Activated T-helper 1 cell treated with Interleukin-2 at 50 U/mL for 16 hours (primary cell): ENCODE data around the gene ADIPOQ.
"Not testable (repeated sequence)": the region's sequence is repeated elsewhere in the genome, so short reads cannot be mapped to it uniquely, and the experiment has no call there.

Source experiments
- DNase-seq: peaks from one replicate; pipeline ENCODE4 v3.0.0-alpha.2; 2020; ENCODE audit warnings: low read depth

The ADIPOQ gene

DNA sequence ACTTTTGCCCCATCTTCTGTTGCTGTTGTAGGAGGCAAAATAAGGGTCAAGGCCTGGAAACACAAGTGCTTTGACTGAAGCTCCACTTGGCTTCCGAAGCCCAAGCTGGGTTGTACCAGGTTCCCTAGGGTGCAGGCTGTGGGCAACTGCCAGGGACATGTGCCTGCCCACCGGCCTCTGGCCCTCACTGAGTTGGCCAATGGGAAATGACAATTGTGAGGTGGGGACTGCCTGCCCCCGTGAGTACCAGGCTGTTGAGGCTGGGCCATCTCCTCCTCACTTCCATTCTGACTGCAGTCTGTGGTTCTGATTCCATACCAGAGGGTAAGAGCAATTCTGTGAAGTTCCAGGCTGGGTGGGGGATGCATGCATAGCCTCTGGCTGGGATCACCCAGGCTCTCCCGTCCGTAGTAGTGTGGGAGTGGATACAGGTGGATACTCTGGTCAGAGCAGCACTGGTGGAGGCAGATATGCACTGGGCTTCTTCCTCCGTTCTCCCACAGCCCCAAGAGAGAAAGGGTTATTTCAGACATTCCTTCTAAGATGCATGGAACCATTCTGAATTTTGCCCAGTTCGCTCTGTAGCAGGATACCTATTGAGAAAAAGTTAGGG is at the start of gene ADIPOQ:
Gene ADIPOQ, plus strand, starts transcription at position 285 of the 613 bp plus-strand sequence. CDS start 10,349 bp downstream, outside the sequence.
- DNase-seq: no peak

DNA sequence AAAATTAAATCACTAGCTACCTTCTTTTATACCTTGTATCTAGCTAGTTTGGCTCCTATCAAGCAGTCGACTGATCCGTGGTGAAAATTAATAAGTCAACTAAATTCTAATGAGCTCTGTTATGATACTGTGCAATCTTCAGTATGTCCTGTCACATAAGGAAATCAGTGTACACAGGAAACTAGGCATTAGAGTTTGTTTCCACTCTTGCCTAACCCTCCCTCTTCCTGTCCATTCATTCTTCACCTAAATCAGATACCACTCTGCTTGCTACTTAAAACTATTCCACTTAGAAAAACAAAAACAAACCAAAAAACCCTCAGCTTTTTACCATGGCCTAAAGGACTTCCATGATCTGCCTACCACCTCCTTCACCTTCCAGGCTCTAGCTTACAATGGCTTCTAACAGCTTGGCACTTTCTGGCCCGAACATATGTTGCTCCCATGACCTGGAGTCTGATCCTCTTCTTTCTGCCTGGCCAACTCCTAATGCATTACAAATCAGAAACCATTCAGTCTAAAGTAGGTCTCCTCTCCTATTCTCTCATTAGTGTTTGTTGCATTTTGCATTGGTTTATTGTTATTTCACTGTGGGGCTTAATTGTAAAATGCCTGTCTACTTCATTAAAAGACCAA is 44.2 kb upstream of the ADIPOQ start:
- no peak for DNase-seq

DNA sequence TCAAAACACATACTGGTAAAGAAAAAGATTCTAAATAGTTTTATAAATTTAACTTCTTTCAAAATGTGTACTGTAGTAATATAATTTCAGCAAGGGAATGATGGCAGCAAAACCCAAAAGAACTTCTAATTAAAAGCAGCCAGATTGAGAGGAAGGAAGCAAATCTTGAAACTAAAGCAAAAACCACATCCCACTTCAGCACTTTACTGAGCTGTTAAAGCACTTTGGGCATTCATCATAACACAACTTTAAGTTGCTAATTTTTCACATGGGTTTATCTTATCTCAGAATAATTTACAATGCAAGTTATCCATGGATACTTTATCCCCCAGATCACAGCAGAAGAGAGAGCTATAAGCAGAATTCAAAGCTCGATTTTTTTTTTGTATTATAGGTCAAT is 42.2 kb upstream of the ADIPOQ start:
- DNase-seq: no peak

DNA sequence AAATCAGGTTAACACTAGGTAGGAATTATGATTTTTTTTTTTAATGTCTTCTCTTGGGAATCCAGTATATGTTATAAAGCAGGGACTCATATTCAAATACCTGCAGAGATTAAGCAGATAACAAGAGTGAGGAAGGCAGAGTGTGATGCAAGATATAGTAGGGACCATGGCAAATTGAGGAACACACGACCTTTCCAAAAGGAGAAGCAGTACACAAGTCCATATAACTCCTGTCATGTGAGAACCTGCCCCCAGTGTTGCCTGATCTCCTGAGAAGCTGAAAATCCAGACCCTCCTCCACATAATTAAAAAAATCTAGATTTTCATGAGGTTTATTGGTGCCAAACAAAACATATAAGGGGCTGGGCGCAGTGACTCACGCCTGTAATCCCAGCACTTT is 39.8 kb upstream of the ADIPOQ start:
- no peak for DNase-seq

DNA sequence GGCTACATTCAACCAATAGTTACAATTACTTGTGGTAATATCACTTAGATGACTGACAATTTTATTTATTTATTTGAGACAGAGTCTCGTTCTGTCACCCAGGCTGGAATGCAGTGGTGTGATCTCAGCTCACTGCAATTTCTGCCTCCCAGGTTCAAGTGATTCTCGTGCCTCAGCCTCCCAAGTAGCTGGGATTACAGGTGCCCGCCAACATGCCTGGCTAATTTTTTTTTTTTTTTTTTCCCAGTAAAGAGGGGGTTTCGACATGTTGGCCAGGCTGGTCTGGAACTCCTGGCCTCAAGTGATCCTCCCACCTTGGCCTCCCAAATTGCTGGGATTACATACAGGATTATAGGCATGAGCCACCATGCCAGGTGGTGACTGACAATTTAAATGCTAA is 39.1 kb upstream of the ADIPOQ start:
- not testable (repeated sequence) for DNase-seq

DNA sequence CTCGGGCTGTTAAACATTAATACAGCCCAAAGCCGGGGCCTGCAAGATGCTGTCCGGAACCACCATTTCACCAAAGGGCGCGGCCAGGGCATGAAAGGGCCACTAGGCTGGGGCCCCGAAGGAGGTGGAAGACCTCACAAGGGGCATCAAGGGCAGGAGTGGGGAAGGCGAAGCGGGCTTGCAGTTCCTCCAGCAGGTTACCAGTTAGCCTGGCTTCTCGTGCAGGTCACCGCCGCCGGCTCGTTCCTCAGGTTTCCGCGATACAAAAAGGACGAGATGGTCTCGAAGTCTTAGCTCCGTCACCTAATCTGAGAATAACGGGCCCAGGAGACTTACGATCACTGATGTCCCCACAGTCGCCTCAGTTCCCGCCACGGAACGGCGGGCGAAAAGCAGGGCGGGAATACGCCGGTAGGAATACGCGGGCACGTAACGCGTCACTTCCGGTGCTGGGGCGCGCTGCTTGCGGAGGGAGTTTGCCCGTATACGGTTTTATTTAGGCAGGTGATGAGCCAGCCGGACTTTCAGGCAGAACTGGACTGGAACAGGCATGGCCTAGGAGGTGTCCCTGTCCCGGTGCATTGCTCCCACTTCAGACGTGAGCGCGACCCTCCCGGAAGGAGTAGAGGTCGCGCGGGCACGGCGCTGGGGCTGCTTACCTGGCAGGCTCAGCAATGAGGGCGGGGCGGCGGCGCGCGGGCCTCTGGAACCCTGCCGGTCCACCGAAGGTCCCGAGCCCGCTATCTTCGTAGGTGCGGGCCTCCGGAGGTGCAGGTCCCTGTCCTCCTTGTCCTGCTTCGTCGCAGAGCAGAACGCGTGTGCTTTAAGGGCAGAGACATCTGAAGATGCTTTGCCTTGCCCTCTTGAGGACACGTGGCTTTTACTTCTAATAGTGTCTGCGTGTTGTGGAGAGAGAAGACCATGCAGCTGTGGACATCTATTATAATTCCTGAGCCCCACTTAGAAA is 36.1 kb upstream of the ADIPOQ start, which contains the start of gene RFC4:
Gene RFC4, minus strand, starts transcription at position 394 of the 967 bp plus-strand sequence. CDS start 1,769 bp downstream, outside the sequence.
- DNase-seq: peak; percentile 77

DNA sequence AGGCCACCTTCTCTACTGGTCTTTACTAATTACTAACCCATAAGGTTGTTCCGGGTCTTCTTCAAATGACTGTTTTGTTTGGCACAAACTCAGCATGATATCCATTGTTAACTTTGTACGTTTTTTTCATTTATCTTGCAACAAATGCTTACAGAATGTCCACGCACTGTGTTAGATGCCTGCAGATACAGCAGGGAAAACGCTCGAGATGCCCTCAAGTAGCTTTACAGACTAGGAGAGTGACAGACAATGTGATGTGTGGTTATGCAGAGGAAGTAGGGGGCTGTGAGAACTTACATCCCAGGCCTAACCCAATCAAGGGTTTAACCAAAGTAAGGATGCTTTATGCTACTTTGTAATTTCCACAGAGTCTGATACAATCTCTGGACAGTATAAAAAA is 35.3 kb upstream of the ADIPOQ start:
- DNase-seq: no peak

DNA sequence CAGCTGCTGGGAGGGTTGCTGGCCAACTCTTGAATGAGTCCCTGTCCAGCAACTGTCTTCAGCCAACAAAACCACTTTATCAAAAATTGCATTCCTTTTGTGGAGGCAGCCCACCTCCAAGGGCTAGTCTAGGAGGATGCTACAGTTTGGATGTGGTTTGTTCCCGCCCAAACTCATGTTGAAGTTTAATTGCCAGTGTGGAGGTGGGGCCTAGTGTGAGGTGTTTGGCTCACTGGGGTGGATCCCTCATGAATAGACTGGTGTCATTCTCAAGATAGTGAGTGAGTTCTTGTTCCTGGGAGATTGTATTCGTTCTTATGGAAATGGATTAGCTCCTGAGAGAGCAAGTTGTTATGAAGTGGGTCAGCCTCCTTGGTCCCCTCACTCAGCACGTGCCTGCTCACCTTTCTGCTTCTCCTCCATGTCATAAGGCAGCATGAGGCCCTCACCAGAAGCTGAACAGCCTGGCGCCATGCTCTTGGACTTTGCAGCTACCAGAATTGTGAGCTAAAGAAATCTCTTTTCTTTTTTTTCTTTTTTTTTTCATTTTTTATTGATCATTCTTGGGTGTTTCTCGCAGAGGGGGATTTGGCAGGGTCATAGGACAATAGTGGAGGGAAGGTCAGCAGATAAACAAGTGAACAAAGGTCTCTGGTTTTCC is 32.0 kb upstream of the ADIPOQ start:
- DNase-seq: no peak

DNA sequence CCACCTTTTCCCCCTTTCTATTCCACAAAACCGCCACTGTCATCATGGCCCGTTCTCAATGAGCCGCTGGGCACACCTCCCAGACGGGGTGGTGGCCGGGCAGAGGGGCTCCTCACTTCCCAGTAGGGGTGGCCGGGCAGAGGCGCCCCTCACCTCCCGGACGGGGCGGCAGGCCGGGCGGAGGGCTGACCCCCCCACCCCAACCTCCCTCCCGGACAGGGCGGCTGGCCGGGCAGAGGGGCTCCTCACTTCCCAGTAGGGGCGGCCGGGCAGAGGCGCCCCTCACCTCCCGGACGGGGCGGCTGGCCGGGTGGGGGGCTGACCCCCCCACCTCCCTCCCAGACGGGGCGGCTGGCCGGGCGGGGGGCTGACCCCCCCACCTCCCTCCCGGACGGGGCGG is 31.2 kb upstream of the ADIPOQ start:
- DNase-seq: not testable (repeated sequence)

DNA sequence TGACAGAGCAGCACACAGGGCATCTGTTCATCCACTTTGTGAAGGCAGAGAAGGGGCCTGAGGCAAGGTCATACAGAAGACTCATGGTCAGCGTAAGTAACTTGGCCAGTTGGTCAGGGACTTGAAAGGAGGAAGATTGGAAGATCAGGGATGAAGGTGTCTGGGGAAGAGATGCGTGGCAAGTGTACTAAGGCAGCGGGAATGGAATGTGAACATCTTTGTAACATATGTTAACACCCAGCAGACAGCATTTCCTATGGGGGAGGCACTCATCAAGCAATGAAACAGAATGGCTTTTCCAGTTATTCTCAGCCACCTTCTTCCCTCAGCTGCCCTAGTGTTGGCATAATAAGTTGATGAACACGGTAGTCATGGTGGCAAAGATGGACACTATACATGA is 28.4 kb upstream of the ADIPOQ start:
- DNase-seq: no peak

DNA sequence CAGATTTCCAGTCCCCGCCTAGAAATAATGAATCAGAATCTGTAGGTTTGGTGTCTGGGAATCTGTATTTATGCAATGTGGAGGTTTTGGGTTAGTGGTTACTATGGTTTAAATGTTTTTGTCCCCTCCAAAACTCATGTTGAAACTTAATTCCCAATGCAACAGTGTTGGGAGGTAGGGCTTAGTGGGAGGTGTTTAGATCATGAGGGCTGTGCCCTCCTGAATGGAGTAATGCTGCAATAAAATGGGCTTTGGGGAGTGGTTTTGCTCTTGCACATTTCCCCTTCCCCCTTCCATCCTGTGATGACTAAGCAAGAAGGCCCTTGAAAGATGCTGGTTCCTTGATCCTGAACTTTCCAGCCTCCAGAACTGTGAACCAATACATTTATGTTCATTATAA is 27.1 kb upstream of the ADIPOQ start:
- no peak for DNase-seq

DNA sequence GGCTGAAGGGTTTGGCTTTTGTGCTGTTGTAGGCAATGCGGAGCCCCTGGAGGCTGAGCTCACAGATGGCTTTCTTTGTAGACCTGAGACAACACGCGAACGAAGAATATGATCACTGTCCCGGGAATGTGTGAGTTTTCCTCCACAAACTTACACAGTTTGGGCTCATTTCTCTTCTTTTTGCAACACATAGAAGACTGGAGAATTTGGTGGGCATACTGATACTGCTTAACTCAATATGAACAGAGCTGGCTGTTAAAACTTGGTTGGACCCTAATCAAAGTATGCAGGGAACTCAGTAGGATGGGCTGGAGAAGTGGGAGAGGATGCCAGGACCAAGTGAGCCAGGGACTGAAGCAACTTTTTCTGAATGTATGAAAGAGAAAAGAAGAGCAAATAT is 24.0 kb upstream of the ADIPOQ start:
- DNase-seq: no peak

DNA sequence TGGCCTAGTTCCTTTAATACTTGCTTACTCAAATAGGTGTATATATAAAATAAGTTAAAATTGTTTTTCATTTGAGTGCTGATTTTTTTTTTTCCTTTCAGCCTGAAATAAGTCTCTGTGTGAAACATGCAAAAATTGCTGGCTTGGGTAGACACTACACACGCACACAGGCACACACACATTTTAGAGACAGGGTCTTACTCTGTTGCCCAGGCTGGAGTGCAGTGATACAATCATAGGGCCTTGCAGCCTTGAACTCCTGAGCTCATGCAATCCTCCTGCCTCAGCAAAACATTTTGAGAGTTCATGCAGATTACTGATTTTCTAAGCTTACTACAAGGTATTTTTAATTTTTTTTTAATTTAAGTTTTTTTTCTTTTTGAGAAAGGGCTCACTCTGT is 23.6 kb upstream of the ADIPOQ start:
- no peak for DNase-seq

DNA sequence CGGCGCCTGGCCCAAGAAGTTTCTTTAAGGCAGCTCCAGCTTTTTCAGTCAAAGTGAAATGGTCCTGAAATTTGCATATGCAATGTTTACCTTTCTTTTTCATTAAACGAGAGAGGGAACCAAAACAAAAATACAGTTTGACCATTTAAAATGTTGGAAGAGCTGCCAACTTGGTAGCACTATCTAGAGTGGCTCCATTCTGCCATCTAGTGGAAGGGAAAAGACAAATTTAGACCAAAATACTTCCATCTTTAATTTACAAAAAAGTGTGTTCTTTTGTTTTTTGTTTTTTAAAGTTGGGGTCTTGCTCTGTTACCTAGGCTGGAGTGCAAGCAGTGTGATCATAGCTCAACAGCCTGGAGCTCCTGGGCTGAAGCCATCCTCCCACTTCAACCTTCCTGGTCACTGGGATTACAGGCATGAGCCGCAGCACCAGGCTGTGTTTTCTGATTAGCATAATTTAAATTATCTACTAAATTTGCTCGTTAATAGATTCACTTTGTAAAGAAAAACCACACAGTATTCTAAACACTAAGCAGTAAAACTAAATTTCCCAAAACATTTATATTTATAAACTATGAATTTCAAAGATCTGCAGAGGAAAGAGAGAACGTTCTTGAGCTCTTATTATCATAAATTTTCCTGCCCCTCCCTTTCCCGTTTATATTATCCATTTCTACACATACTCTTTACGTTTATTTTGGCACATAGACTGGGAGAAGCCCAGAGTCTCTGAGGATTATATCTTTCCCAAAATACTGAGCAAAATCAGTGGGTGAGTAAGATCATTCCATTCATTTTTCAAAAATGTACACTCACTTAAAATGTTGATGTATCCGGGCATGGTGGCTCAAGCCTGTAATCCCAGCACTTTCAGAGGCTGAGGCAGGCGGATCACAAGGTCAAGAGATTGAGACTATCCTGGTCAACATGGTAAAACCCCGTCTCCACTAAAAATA is 20.8 kb upstream of the ADIPOQ start:
- no peak for DNase-seq

DNA sequence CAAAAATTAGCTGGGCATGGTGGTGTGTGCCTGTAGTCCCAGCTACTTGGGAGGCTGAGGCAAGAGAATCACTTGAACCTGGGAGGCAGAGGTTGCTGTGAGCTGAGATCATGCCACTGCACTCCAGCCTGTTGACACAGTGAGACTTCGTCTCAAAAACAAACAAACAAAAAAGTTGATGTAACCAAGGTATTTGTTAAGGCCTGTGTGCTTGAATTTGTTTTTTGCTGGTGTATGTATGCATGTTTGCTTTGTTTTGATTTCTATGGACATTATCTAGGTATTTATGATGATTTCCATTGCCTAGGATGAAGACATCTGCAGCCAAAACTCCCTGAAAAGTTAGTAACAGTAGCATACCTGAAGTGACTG is 20.1 kb upstream of the ADIPOQ start:
- not testable (repeated sequence) for DNase-seq

DNA sequence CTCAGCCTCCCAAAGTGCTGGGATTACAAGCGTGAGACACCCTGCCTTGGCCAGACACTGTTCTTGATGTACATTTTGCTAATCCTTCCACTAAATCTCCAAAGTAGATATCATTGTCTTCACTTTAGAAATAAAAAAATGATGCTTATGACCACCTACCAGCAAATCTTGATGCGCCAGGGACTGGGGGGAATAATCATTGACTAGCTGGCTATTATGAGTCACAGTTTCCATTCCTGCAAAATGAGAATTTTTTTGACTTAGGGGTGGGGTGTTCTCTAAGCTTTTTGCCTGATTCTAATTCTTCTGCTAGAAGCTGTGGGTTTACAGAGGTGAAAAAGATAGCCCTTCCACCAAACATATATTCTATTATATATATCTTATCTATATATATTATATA is 19.1 kb upstream of the ADIPOQ start:
- no peak for DNase-seq

DNA sequence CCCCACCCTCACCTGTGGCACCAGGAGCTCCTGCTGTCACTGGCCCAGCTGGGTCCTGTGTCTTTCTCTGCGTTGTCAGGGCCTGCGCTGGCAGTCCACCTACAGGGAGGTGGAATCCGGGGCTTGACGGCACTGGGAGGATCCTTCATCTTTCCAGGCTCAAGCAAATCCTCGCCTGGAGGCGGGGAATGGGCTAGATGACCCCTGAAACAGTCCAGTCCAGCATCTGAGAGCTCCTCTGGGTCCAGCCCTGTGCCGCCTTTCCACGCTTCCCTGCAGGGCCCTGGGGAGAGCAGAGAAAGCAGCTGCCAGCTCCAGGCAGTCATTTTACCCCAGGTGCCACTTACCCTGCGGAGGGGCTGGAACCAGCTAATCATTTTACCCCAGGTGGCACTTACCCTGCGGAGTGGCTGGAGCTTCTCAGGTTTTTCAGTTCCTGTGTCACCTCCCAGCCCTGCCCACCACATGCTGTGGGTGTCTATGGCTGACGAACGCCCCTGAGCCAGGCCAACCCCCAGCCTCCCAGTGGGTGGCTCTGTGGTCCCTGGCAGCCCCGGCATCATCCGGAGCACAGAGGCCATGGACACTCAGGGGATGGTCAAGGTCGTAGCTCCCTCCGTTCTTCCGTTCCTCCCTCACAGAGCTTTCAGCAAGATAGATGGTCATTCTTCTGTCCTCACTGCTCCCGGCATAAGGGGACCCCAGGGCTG is 17.9 kb upstream of the ADIPOQ start:
- no peak for DNase-seq

DNA sequence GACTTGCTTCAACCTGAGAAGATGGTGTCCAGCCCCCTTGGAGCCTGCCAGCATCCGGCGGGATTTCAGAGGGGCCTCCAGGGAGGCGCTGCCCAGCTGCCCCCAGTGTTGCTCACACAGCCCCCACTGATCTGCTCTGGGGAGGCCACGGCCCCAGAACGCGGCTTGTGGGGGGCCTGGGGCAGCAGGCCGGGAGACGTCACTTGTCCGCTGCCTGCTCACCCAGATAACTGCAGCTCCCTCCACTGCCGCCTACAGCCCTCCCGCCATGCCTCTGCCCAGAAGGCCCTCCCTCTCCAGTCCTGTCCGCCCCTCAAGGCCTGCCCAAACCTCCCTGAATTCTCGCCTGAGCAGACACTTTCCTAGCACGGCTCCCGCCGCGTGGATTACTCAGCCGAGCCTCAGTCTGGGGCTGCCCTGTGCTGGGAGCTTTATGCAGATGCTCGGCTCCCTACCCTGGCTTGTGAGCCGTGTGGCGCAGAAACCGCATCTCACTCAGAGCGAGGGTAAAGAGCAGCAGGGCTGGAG is 17.2 kb upstream of the ADIPOQ start:
- no peak for DNase-seq

DNA sequence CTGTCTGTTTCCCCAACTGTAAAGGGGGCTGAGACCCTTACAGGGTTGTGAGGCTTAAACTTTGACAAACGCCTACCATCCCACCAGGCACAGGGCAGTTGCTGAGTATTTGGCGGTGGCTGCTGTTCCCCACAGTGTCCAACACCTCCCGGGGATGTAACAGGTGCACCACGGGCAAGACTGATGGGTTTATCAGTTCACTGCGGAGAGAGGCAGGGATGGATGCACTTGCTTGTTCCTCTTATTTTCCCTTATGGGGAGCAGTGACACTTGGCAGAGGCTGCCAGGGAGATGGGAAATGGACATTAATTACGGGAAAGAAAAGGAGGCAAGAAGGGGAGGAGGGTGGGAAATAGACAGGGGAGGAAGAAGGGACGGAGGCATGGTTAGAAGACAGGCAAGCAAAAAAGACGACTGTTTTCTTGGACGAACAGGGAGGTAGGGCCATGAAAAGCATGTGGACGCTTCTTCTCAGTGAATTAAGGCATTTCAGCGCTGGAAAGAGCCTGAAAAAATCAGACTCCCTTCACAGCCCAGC is 16.6 kb upstream of the ADIPOQ start:
- no peak for DNase-seq

DNA sequence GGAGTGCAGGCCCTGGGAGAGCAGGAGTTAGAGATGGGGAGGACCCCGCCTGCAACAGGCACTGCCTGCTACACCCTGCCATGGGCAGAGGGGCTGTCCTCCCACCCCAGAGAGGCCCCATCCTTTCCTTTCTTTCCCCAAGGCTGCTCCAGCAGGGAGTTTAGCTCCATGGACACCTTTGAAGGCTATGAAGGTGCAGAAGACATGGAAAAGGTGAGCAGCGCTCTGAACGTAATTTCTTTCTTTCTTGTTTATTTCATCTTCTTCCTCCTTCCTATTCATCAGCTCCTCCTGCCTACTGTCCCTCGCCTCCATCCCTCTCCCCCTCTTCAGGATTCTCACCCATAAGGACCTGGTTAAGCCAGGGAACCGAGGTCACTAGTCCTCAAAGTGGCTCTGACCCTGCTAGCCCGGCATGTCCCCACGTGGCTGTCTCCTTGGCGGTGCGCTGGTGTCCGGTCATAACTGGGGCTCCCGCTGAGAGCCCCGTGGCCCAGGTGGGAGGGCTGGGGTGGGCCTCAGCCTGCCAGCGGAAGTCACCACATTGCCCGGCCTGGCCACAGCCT is 16.0 kb upstream of the ADIPOQ start:
- no peak for DNase-seq
